GM19240 (cell line): ENCODE data around the gene INTS15.
"Not testable (repeated sequence)": the region's sequence is repeated elsewhere in the genome, so short reads cannot be mapped to it uniquely, and the experiment has no call there.

Experiments used
- DNase-seq: peaks from one replicate; pipeline ENCODE4 v3.0.0; 2011; ENCODE audit warnings: low spot score; ENCODE audit not compliant: insufficient read length

The INTS15 gene

GRCh38 chr7:6616854-6617643 is 27.2 kb downstream of the INTS15 start:
- no peak for DNase-seq

GRCh38 chr7:6618621-6619020 is 28.8 kb downstream of the INTS15 start:
- no peak for DNase-seq

- DNase-seq, result no peak
These were observed 30.1 kb downstream of the INTS15 start for GRCh38 chr7:6619961-6620360.

DNA sequence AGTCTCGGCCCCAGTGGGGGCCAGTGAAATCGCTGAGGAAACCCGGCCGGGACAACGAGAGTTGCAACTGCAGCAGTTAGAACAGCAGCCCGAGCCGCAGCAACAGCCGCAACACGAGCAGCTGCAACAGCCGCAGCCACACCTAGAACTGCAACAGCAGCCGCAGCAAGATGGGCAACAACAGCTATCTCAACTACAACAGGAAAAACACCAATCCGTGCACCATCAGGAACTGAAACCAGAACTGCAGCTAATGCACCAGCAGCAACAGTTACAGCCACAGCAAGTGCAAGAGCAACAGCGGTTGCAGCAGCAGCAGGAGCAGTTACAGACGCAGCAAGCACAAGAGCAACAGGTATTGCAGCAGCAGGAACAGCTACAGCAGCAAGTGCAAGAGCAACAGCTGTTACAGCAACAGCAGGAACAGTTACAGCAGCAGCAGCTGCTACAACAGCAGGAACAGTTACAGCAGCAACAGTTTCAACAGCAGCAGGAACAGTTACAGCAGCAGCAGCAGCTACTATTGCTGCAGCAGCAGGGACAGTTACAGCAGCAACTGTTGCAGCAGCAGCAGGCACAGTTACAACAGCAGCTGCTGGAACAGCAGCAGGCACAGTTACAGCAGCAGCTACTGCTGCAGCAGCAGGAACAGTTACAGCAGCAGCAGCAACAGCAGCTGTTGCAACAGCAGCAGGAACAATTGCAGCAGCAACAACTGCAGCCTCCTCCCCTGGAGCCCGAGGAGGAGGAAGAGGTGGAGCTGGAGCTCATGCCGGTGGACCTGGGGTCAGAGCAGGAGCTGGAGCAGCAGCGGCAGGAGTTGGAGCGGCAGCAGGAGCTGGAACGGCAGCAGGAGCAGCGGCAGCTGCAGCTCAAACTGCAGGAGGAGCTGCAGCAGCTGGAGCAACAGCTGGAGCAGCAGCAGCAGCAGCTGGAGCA is 31.6 kb downstream of the INTS15 start:
- DNase-seq, result no peak

- DNase-seq, result no peak
These were observed 32.4 kb downstream of the INTS15 start for GRCh38 chr7:6622134-6622710.

DNA sequence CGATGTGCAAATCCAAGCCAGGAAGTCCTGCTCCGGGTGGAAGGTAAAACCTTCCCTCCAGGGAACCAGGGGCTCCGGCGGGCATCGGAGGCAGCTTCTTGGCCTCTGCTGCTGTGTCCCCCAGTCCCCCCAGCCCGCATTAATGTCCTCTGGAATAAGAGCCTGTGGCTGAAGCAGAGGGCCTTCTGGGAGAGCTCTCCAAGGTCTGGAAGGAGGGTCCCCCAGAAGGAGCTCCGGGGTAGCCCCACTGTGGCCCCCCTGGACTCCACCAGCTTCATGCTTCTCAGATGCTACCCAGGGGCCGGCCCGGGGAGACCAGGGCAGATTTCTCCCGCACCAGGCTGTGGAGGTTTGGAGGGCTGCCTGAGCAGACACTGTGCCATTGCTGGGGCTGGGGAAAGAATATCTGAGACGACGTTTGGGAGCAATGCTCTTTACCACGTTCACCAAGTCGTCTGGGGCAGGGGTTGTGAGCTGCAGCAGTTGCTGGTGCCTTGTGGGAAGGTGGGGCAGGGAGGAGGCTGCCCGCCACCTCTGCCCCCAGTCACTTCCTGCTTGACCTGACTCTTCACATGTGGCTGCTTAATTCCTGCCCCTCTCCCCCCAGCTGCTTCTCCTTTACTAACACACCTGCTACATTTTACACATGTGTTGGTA is 33.9 kb downstream of the INTS15 start:
- DNase-seq, result peak; percentile 40

GRCh38 chr7:6624246-6624611 is 34.4 kb downstream of the INTS15 start:
- DNase-seq, result no peak

- DNase-seq, result no peak
These were observed 38.2 kb downstream of the INTS15 start for GRCh38 chr7:6628045-6628444.

DNA sequence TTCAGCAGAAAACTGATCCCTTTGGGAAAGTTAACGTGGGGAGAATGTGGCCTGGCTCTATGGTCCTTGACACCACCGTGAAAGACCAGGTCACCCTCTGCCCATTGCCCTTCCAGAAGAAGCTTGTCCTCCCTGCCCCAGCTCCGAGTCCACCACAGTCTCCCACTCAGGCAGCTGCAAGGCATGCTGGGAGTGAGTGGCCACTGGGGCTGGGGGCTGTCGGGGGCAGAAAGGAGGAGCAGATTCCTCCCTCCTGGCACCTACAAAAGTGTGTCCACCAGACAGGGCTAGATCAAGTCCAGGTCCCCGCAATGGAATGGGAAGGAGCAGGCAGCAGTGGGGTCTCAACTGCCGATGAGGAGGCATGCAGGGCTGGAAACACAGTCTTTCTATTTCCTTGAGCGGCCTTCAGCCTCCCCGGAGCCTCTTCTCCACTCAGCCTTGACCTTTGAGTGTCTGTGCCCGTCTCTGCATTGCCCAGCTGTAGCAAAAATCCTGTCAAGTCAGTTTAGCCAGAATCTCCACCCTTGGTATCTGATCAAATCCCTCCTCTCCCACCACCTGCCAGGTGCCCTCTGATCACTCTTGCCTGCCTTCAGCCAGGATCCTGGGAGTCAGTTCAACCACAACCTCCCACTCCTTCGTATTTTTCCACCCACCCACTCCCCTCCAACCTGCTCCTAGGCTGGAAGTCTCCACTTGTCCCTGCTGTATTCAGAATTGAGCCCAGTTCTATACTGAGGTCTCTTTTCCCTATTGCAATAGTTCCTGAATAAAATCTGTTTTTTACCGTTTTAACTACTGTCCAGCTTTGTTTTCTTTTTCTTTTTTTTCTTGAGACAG is 40.4 kb downstream of the INTS15 start:
- no peak for DNase-seq

DNA sequence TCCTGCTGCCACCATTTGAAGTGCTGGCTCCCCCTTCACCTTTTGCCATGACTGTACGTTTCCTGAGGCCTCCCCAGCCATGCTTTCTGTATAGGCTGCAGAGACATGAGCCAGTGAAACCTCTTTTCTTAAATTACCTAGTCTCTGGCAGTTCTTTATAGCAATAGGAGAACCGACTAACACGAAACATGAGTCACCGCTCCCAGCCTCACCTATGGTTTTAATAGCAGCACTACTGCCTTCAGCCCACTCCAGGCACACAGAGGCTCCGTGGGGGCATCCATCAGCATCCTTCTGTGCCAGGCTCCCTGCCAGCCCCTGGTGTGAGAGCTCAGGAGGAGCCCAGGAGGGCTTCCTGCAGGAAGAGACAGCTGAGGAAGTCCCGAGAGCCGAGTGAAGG is 41.8 kb downstream of the INTS15 start:
- no peak for DNase-seq

GRCh38 chr7:6634021-6634420 is 44.2 kb downstream of the INTS15 start:
- DNase-seq, result no peak

DNA sequence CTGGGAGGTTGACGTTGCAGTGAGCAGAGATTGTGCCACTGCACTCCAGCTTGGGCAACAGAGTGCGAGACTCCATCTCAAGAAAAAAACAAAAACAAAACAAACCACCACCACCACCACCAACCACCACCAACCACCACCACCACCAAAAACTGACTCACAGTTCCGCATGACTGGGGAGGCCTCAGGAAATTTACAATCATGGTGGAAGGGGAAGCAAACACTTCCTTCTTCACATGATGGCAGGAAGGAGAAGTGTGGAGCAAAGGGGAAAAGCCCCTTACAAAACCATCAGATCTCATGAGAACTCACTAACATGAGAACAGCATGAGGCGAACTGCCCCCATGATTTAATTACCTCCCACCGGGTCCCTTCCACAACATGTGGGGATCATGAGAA is 45.1 kb downstream of the INTS15 start:
- not testable (repeated sequence) for DNase-seq

- DNase-seq, result peak; percentile 92
These were observed 47.1 kb downstream of the INTS15 start, which contains the start of gene ZNF316 for GRCh38 chr7:6636741-6637543. Gene ZNF316, plus strand, starts transcription at chr7:6637318. Its CDS starts 5,092 bp downstream, at chr7:6642410.

- peak; percentile 98 for DNase-seq
These were observed 47.9 kb downstream of the INTS15 start for GRCh38 chr7:6637544-6638229.

- DNase-seq, result no peak
These were observed 49.2 kb downstream of the INTS15 start for GRCh38 chr7:6639032-6639431.

GRCh38 chr7:6639627-6640026 is 49.8 kb downstream of the INTS15 start:
- no peak for DNase-seq

- no peak for DNase-seq
These were observed 50.5 kb downstream of the INTS15 start for GRCh38 chr7:6640246-6640721.

- no peak for DNase-seq
These were observed 51.6 kb downstream of the INTS15 start for GRCh38 chr7:6641305-6642035.
